ENCODE results near the gene CDKAL1.

- TF ChIP-seq POLR2AphosphoS5 (IDR thresholded peaks at IDR 0.05; ENCODE audit: low read depth, low read length) (no peak), TAF1 (IDR thresholded peaks at IDR 0.05; ENCODE audit: low read depth, low read length) (no peak), POLR2A (IDR thresholded peaks at IDR 0.05; ENCODE audit: low read depth, low read length) (no peak), SPI1 (IDR thresholded peaks at IDR 0.05; ENCODE audit: low read depth, low read length) (no peak)
Observed at GRCh38 chr6:21193790-21194475, 659.7 kb downstream of the CDKAL1 start.
